VCaP (cell line): Measurements from ENCODE around the gene PTPN5.

ENCODE experiments used
- H3K27ac ChIP-seq: fragments of 450-650 bp; 2 replicates; pipeline ENCODE4 v1.5.1; 2017
- CTCF ChIP-seq: fragments of 450-650 bp; conservative IDR thresholded peaks from 2 replicates; pipeline ENCODE4 v1.5.1; 2017; ENCODE audit warnings: mild to moderate bottlenecking, moderate library complexity

The PTPN5 gene

GRCh38 chr11:18720091-18720807 is 71.3 kb downstream of the PTPN5 start:
- no peak for TF ChIP-seq CTCF
- H3K27ac ChIP-seq = no peak overlapping the region; the same call in 1 of the 2 replicates

GRCh38 chr11:18715476-18715875 is 76.1 kb downstream of the PTPN5 start:
- H3K27ac ChIP-seq = no peak overlapping the region
- no peak for TF ChIP-seq CTCF

- H3K27ac ChIP-seq = no peak overlapping the region
- TF ChIP-seq CTCF = no peak
Observed at GRCh38 chr11:18714443-18714780, 77.2 kb downstream of the PTPN5 start.

- no peak for TF ChIP-seq CTCF
- H3K27ac ChIP-seq = no peak overlapping the region
Observed at GRCh38 chr11:18713646-18714442, 77.8 kb downstream of the PTPN5 start.

- no peak overlapping the region for H3K27ac ChIP-seq
- no peak for TF ChIP-seq CTCF
Observed at GRCh38 chr11:18710545-18710944, 81.1 kb downstream of the PTPN5 start.

- H3K27ac ChIP-seq = no peak overlapping the region
- TF ChIP-seq CTCF = no peak
Observed at GRCh38 chr11:18709414-18709813, 82.2 kb downstream of the PTPN5 start.

- H3K27ac ChIP-seq = no peak overlapping the region
- TF ChIP-seq CTCF = no peak
Observed at GRCh38 chr11:18707811-18708340, 83.7 kb downstream of the PTPN5 start.
